Prostate gland (tissue), 2 donors: ENCODE results near the gene AGXT. TPM values are rescaled to one million over a fixed set of nuclear protein-coding genes. Genes with fewer than 3 reads are reported as not detected.

ENCODE experiments used
- DNase-seq: peaks from one replicate; pipeline ENCODE4 v3.0.0-alpha.2; 2019; ENCODE audit warnings: low spot score
- H3K27ac ChIP-seq, 2 donors: fragments of 200-600 bp; sonication (generic); 2 replicates each; pipeline ENCODE4 v1.5.1; 2017 to 2019
- H3K27me3 ChIP-seq: fragments of 200-600 bp; sonication (generic); replicated peaks from 2 replicates; pipeline ENCODE4 v1.5.1; 2019; ENCODE audit not compliant: insufficient read depth
- H3K36me3 ChIP-seq, 2 donors: fragments of 200-600 bp; sonication (generic); 1 replicate in 1 of 2; 2 replicates in 1 of 2; pipeline versions ENCODE4 v1.5.1 to v1.8.1; 2017 to 2019
- H3K4me1 ChIP-seq: fragments of 200-600 bp; sonication (generic); replicated peaks from 2 replicates; pipeline ENCODE4 v1.5.1; 2019
- H3K4me3 ChIP-seq, 2 donors: fragments of 200-600 bp; sonication (generic); 2 replicates each; pipeline ENCODE4 v1.5.1; 2017 to 2019
- H3K9me3 ChIP-seq: fragments of 200-600 bp; sonication (generic); 2 replicates; pipeline ENCODE4 v1.5.1; 2017
- CTCF ChIP-seq, 4 experiments: fragments of 200-600 bp in 2 of 4; fragments of 450-650 bp in 2 of 4; sonication (generic) in 2 of 4; IDR thresholded peaks; 1 replicate in 3 of 4; 2 replicates in 1 of 4; pipeline ENCODE4 v1.5.1; 2016 to 2019; ENCODE audit warnings: antibody characterized with exemption in 4 of 4, mild to moderate bottlenecking in 2 of 4, moderate library complexity in 2 of 4
- POLR2A ChIP-seq: fragments of 450-650 bp; IDR thresholded peaks from one replicate; pipeline ENCODE4 v1.6.1; 2016; ENCODE audit warnings: antibody characterized with exemption, mild to moderate bottlenecking
- POLR2AphosphoS5 ChIP-seq: sonication (generic); formaldehyde crosslinking; IDR thresholded peaks from one replicate; pipeline ENCODE4 v1.6.1; 2017; ENCODE audit warnings: antibody characterized with exemption
- WGBS: methylation state at CpG from one replicate; pipeline ENCODE4 v1.1.5; 2018; 5-methylcytosine and 5-hydroxymethylcytosine counted together
- intact Hi-C: fragments of 100-400 bp; cut with DNase I; formaldehyde crosslinking; loops from one replicate; pipeline ENCODE4 v1.14.2; 2022
- total RNA-seq, 2 donors: library from RNA; depleted of rRNA; stranded (reverse); fragments of >200 nt; gene quantifications; one replicate each; pipeline ENCODE4 v1.1.0, GENCODE V29; 2016

The AGXT gene
- total RNA-seq, 2 donors from 2014 or later = not detected

GRCh38 chr2:240902615-240903041, 34.0 kb downstream of the AGXT start:
- intact Hi-C loops = no loop called here
- Histone ChIP-seq H3K4me3 (no peak overlapping the region), H3K27me3 (no peaks in the 10 kb centered on the region), H3K4me1 (peaks cover 11% of the 10 kb centered on the region), H3K27ac (no peak overlapping the region), H3K9me3 (no peaks in the 10 kb centered on the region), H3K36me3 (no peaks in the 10 kb centered on the region)
- no peak for DNase-seq
- TF ChIP-seq POLR2AphosphoS5 (no peak), CTCF (IDR thresholded peaks at IDR 0.05) (no peak), POLR2A (no peak)
- WGBS = 61% methylated on average over 7 of the region's 7 CpGs

GRCh38 chr2:240903191-240904060, 34.8 kb downstream of the AGXT start:
- TF ChIP-seq CTCF (IDR thresholded peaks at IDR 0.05) (no peak), POLR2A (no peak), POLR2AphosphoS5 (no peak)
- Histone ChIP-seq H3K4me1 (peaks cover 4% of the 10 kb centered on the region), H3K9me3 (no peaks in the 10 kb centered on the region), H3K27me3 (no peaks in the 10 kb centered on the region), H3K27ac (no peak overlapping the region), H3K36me3 (no peaks in the 10 kb centered on the region), H3K4me3 (no peak overlapping the region)
- intact Hi-C loops = no loop called here
- no peak for DNase-seq
- WGBS = 94% methylated on average over 32 of the region's 34 CpGs

GRCh38 chr2:240904216-240905175, 35.9 kb downstream of the AGXT start:
- intact Hi-C loops = no loop called here
- WGBS = 85% methylated on average over 19 of the region's 19 CpGs
- no peak for TF ChIP-seq POLR2AphosphoS5
- TF ChIP-seq POLR2A = no peak

GRCh38 chr2:240905176-240905781, 36.7 kb downstream of the AGXT start:
- WGBS = 47% methylated on average over 11 of the region's 13 CpGs
- H3K27ac ChIP-seq = no peak overlapping the region
- no peak for DNase-seq
- H3K4me3 ChIP-seq = no peak overlapping the region
- TF ChIP-seq CTCF (IDR thresholded peaks at IDR 0.05) (no peak), POLR2AphosphoS5 (no peak), POLR2A (no peak)
- no peaks in the 10 kb centered on the region for H3K27me3 ChIP-seq
- H3K4me1 ChIP-seq = no peaks in the 10 kb centered on the region
- intact Hi-C loops = no loop called here
- H3K36me3 ChIP-seq = no peaks in the 10 kb centered on the region
- H3K9me3 ChIP-seq = no peaks in the 10 kb centered on the region

More at GRCh38 chr2:240904216-240905175, 35.9 kb downstream of the AGXT start:
- H3K9me3 ChIP-seq = no peaks in the 10 kb centered on the region
- H3K27ac ChIP-seq = no peak overlapping the region
- H3K4me1 ChIP-seq = no peaks in the 10 kb centered on the region
- no peaks in the 10 kb centered on the region for H3K36me3 ChIP-seq
- no peaks in the 10 kb centered on the region for H3K27me3 ChIP-seq
- no peak for DNase-seq
- no peak overlapping the region for H3K4me3 ChIP-seq
